Karpas-422 (cell line): Measurements from ENCODE around the gene ST8SIA1. TPM values are rescaled to one million over a fixed set of nuclear protein-coding genes. Genes with fewer than 3 reads are reported as not detected.

Source experiments
- DNase-seq: peaks from one replicate; pipeline ENCODE4 v3.0.0-alpha.2; 2015
- H2AFZ ChIP-seq: fragments of 200-600 bp; sonication (generic); 2 replicates; pipeline ENCODE4 v1.6.1; 2014; ENCODE audit warnings: antibody characterized with exemption, low read length, mixed read lengths
- H3K27ac ChIP-seq: fragments of 200-600 bp; sonication (generic); 2 replicates; pipeline ENCODE4 v1.5.1; 2014; ENCODE audit warnings: mild to moderate bottlenecking, low read length, moderate library complexity
- H3K27me3 ChIP-seq: fragments of 200-600 bp; sonication (generic); 2 replicates; pipeline ENCODE4 v1.6.1; 2014; ENCODE audit warnings: low read length, mixed read lengths
- H3K36me3 ChIP-seq: fragments of 200-600 bp; sonication (generic); 2 replicates; pipeline ENCODE4 v1.6.1; 2014; ENCODE audit warnings: low read length, mixed read lengths; ENCODE audit not compliant: insufficient read depth
- H3K4me1 ChIP-seq: fragments of 200-600 bp; sonication (generic); 2 replicates; pipeline ENCODE4 v1.6.1; 2014; ENCODE audit warnings: mild to moderate bottlenecking, low read length, mixed read lengths
- H3K4me2 ChIP-seq: fragments of 200-600 bp; sonication (generic); 2 replicates; pipeline ENCODE4 v1.6.1; 2014; ENCODE audit warnings: low read length, low read depth, mild to moderate bottlenecking; ENCODE audit not compliant: poor library complexity, severe bottlenecking
- H3K4me3 ChIP-seq: fragments of 200-600 bp; sonication (generic); 2 replicates; pipeline ENCODE4 v1.5.1; 2014; ENCODE audit warnings: mild to moderate bottlenecking, antibody characterized with exemption, low read length, mixed read lengths
- H3K79me2 ChIP-seq: fragments of 200-600 bp; sonication (generic); 2 replicates; pipeline ENCODE4 v1.6.1; 2014; ENCODE audit warnings: mild to moderate bottlenecking, low read length, mixed read lengths
- H3K9ac ChIP-seq: fragments of 200-600 bp; sonication (generic); 2 replicates; pipeline ENCODE4 v1.6.0; 2014; ENCODE audit warnings: low read length
- H3K9me2 ChIP-seq: fragments of 200-600 bp; sonication (generic), shearing (Covaris generic); replicated peaks from 2 replicates; pipeline ENCODE4 v1.6.0; 2014; ENCODE audit warnings: mild to moderate bottlenecking, low read length, moderate library complexity; ENCODE audit not compliant: insufficient read depth
- H3K9me3 ChIP-seq: fragments of 300-700, 200-600 bp; sonication (generic); 2 replicates; pipeline ENCODE4 v1.6.1; 2014; ENCODE audit warnings: low read length, mixed read lengths
- H4K20me1 ChIP-seq: fragments of 200-600 bp; sonication (generic); 2 replicates; pipeline ENCODE4 v1.6.1; 2014; ENCODE audit warnings: mild to moderate bottlenecking, antibody characterized with exemption, low read length, low read depth; ENCODE audit not compliant: insufficient read depth
- total RNA-seq: library from RNA; depleted of rRNA; stranded (reverse); fragments of >200 nt; shearing (Covaris generic); gene quantifications from 2 replicates; pipeline ENCODE4 v1.2.3, GENCODE V29; 2014; ENCODE audit warnings: low replicate concordance

Gene ST8SIA1
- total RNA-seq, 1 experiment from 2014 or later: 4.6 TPM

DNA sequence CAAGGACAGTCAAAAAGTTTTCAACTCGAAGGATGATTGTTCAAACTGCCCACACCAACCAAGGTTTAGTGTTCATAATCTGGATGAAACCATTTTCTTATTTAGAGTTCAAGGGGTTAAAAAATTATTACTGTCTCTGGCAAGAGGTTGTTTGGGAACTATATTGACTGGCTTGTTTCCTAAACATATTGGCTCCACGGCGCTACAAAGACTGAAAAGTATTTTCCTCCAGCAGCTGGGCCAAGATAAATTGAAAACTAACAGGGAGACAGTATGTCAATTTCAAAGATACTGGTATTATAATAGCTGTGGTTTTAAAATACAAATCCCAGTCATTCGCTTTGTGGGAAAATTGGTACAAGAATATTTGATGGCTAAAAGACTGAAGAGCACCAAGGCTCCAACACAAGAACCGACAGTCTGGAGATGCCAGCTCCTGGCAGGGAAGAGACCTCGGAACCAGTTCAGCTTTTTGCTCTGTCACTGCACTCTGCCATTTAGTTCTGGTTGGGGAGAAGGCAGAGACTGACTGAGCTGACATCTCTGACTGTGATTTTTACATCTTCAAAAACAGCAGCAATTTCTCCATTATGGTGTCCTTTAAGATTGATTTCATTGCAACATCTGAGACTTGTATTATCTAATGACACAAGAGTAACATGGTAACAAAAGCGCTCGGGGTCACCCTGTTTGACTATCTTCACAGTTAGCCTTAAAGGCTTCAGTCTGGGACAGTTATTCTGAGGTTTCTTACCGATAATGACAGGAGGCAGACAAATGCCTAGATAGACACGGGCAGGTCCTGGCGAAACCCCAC lies 62.0 kb downstream of the ST8SIA1 start:
- Histone ChIP-seq H3K27ac (no peak overlapping the region), H3K36me3 (no peaks in the 10 kb centered on the region), H3K4me3 (no peak overlapping the region), H3K4me2 (no peak overlapping the region), H4K20me1 (no peaks in the 10 kb centered on the region), H3K9ac (no peak overlapping the region), H2AFZ (no peak overlapping the region), H3K4me1 (peaks cover 13% of the 10 kb centered on the region), H3K9me3 (no peaks in the 10 kb centered on the region), H3K79me2 (no peaks in the 10 kb centered on the region), H3K27me3 (no peaks in the 10 kb centered on the region), H3K9me2 (no peaks in the 10 kb centered on the region)
- no peak for DNase-seq

- no peak overlapping the region for H3K9ac ChIP-seq
- no peaks in the 10 kb centered on the region for H4K20me1 ChIP-seq
- H3K79me2 ChIP-seq: no peaks in the 10 kb centered on the region
- H3K27ac ChIP-seq: no peak overlapping the region
- no peak overlapping the region for H2AFZ ChIP-seq
- H3K9me2 ChIP-seq: no peaks in the 10 kb centered on the region
- DNase-seq: no peak
- no peaks in the 10 kb centered on the region for H3K9me3 ChIP-seq
- no peak overlapping the region for H3K4me2 ChIP-seq
- H3K36me3 ChIP-seq: no peaks in the 10 kb centered on the region
- H3K4me3 ChIP-seq: no peak overlapping the region
- peaks cover under 1% of the 10 kb centered on the region for H3K4me1 ChIP-seq
- no peaks in the 10 kb centered on the region for H3K27me3 ChIP-seq
Measured at GRCh38 chr12:22271023-22271422, 63.5 kb downstream of the ST8SIA1 start.

DNA sequence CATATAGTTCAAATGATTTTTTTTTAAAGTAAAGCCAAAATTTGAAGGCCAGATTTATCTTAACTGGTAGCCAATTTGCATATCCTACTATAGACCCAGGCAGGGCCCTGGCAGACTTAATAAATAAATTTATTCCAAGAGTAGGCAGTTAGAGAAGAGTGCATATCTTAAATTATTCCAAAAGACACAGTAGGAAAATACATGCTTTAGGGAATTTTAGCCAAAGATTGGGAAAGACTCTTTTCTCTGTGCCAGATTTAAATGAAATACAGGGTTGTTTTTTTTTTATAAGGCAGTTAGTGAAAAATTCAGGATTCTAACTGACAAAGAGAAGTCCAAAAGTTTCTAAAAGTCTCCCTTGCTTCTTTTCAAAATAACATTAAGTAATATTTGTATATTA lies 65.5 kb downstream of the ST8SIA1 start:
- Histone ChIP-seq H2AFZ (no peak overlapping the region), H3K79me2 (no peaks in the 10 kb centered on the region), H3K4me3 (no peak overlapping the region), H3K36me3 (no peaks in the 10 kb centered on the region), H4K20me1 (no peaks in the 10 kb centered on the region), H3K9me3 (no peaks in the 10 kb centered on the region), H3K4me2 (no peak overlapping the region), H3K27me3 (no peaks in the 10 kb centered on the region), H3K9ac (no peak overlapping the region), H3K9me2 (no peaks in the 10 kb centered on the region), H3K4me1 (no peaks in the 10 kb centered on the region), H3K27ac (no peak overlapping the region)
- no peak for DNase-seq

DNA sequence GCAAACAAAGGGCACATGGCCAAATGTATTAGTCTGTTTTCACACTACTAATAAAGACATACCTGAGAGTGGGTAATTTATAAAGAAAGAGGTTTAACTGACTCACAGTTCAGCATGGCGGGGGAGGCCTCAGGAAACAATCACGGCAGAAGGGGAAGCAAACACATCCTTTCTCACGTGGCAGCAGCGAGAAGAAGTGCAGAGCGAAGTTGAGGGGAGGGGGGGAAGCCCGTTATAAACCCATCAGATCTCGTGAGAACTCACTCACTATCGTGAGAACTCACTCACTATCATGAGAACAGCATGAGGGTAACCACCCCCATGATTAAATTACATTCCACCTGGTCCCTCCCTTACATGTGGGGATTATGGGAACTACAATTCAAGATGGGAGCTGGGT lies 66.1 kb downstream of the ST8SIA1 start:
- Histone ChIP-seq H3K4me1 (no peaks in the 10 kb centered on the region), H4K20me1 (no peaks in the 10 kb centered on the region), H3K79me2 (no peaks in the 10 kb centered on the region), H3K9me3 (no peaks in the 10 kb centered on the region), H3K36me3 (no peaks in the 10 kb centered on the region), H3K27me3 (no peaks in the 10 kb centered on the region), H3K9me2 (no peaks in the 10 kb centered on the region), H3K4me2 (no peak overlapping the region), H3K27ac (no peak overlapping the region), H2AFZ (no peak overlapping the region), H3K4me3 (no peak overlapping the region), H3K9ac (no peak overlapping the region)
- no peak for DNase-seq

DNA sequence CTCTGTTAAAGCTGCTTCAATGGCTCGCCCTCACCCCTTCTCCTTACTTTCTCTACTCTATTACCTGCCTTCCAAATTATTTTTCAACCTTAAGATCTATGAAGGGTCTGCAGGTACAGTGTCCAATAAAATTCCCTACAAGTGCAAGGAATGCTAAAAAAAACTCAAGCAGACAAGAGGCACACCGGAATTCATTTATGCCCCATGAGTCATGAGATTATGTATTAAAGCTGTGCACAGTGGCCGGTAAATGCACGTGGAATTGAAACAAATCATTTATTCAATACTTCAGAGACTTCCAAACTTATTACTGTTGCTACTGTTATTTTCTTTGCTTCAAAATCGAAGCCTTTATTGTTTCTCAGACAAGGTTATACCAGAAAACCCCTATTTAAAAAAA lies 68.4 kb downstream of the ST8SIA1 start:
- H3K9me2 ChIP-seq: no peaks in the 10 kb centered on the region
- no peak overlapping the region for H3K27ac ChIP-seq
- no peaks in the 10 kb centered on the region for H3K36me3 ChIP-seq
- DNase-seq: no peak
- H3K4me3 ChIP-seq: no peak overlapping the region
- no peaks in the 10 kb centered on the region for H3K9me3 ChIP-seq
- no peaks in the 10 kb centered on the region for H3K4me1 ChIP-seq
- H3K79me2 ChIP-seq: no peaks in the 10 kb centered on the region
- no peaks in the 10 kb centered on the region for H4K20me1 ChIP-seq
- H2AFZ ChIP-seq: no peak overlapping the region
- H3K9ac ChIP-seq: no peak overlapping the region
- no peak overlapping the region for H3K4me2 ChIP-seq
- no peaks in the 10 kb centered on the region for H3K27me3 ChIP-seq

- Histone ChIP-seq H3K4me2 (no peak overlapping the region), H3K79me2 (no peaks in the 10 kb centered on the region), H3K27ac (no peak overlapping the region), H3K9me3 (no peaks in the 10 kb centered on the region), H3K9me2 (no peaks in the 10 kb centered on the region), H3K4me1 (no peaks in the 10 kb centered on the region), H2AFZ (no peak overlapping the region), H3K36me3 (no peaks in the 10 kb centered on the region), H3K4me3 (no peak overlapping the region), H3K9ac (no peak overlapping the region), H4K20me1 (no peaks in the 10 kb centered on the region), H3K27me3 (no peaks in the 10 kb centered on the region)
- DNase-seq: no peak
Measured at GRCh38 chr12:22264380-22264779, 70.1 kb downstream of the ST8SIA1 start.

DNA sequence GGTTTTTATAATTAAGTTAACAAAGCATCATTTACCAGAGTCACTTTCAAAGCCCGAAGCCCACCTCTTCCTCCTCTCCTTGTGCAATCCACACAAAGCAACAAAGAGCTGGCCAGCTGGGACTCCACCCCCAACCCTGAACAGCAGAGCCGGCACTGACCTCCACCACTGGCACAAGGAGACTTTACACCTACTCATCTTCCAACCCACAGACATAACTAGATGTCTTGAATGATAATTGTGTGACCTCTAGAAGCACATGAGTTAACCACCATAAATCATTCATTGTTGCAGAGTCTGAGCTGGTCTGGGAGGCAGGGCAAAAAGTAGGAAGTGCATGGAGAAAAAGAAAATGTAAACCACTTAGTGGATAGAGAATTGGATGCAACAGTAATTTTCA lies 72.2 kb downstream of the ST8SIA1 start:
- no peak overlapping the region for H3K4me2 ChIP-seq
- no peak overlapping the region for H2AFZ ChIP-seq
- no peak overlapping the region for H3K27ac ChIP-seq
- no peaks in the 10 kb centered on the region for H3K27me3 ChIP-seq
- H3K36me3 ChIP-seq: no peaks in the 10 kb centered on the region
- no peaks in the 10 kb centered on the region for H3K4me1 ChIP-seq
- H3K79me2 ChIP-seq: no peaks in the 10 kb centered on the region
- no peak overlapping the region for H3K4me3 ChIP-seq
- H3K9me3 ChIP-seq: no peaks in the 10 kb centered on the region
- DNase-seq: no peak
- H3K9ac ChIP-seq: no peak overlapping the region
- H3K9me2 ChIP-seq: no peaks in the 10 kb centered on the region
- no peaks in the 10 kb centered on the region for H4K20me1 ChIP-seq

GRCh38 chr12:22257100-22257499 lies 77.4 kb downstream of the ST8SIA1 start:
- Histone ChIP-seq H2AFZ (no peak overlapping the region), H3K4me1 (no peaks in the 10 kb centered on the region), H3K27ac (no peak overlapping the region), H3K9me3 (no peaks in the 10 kb centered on the region), H4K20me1 (no peaks in the 10 kb centered on the region), H3K36me3 (no peaks in the 10 kb centered on the region), H3K4me3 (no peak overlapping the region), H3K9ac (no peak overlapping the region), H3K9me2 (no peaks in the 10 kb centered on the region), H3K27me3 (no peaks in the 10 kb centered on the region), H3K4me2 (no peak overlapping the region), H3K79me2 (no peaks in the 10 kb centered on the region)
- DNase-seq: no peak
